ENCODE measurements around the gene INSC.

Gene INSC

GRCh38 chr11:15185021-15185420, 70.3 kb downstream of the INSC start:
- DNase-seq (ENCODE audit: low read depth in 2 of 2) = no peak

DNA sequence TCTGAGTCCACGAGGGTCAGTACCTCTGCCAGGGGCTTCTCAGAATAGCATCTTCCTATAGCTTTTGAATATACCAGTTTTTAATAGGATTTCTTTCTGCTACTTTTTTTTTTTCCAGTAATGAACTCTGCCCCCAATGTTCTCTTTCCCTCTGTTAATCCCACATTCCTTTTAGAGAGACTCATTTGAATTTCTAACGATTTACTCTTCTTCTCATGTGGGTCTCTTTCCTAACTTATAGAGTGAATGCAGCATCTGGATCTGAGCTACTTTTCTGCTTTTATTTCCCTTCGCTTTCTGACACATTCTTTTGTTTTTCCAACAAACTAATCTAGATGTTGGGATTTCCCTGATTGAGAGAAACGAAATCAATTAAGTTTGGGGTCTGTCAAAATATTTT, 71.4 kb downstream of the INSC start:
- no peak for DNase-seq (ENCODE audit: low read depth in 2 of 2)

GRCh38 chr11:15189189-15189588, 74.5 kb downstream of the INSC start:
- DNase-seq (ENCODE audit: low read depth in 2 of 2) = no peak

- no peak for DNase-seq (ENCODE audit: low read depth in 2 of 2)
These were observed 75.1 kb downstream of the INSC start for GRCh38 chr11:15189641-15190365.

DNA sequence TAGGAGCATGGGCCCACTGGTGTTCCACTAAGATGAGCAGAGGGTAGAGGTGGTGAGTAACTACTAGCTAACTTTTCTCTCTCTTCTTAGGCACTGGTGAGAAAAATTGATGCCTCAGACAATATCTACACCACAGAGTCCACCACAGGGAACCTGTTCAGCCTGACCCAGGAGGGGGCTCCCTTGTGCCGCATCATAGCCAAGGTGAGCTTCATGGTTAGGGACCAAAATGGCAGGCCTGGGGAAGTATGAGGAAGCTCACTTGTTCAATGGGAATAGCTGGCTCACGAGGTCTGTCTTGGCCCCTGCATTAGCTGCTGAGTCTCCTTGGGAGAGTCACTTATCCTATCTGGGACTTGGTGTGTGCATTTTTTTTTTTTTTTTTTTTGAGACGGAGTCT, 75.9 kb downstream of the INSC start:
- DNase-seq (ENCODE audit: low read depth in 2 of 2) = no peak

DNA sequence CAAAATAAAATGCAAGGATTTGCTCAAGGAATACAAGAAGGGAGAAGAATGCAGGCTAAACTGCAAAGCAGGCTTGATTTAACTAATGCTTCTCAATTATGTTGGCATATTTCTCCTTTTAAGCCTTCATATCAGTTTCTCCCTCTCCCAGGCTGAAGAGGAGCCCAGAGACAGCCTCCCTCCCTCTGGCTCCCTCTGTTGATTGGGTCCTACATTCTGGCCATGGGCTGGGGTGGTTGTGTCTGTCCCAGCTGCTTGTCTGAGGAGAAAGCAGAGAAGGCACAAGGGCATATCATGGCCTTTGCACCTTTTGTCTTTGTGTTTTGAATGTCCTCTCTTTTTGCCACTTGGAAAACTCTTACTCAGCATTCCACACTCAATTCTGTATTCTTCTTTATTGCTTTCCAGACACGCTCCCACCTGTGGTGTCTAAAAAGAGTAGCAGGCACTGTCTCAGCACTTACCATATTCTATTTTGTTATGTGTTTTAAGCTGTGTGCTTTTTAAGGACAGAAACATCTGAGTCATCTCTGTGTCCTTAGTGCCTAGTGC, 77.4 kb downstream of the INSC start:
- no peak for DNase-seq (ENCODE audit: low read depth in 2 of 2)

- DNase-seq (ENCODE audit: low read depth in 2 of 2) = no peak
These were observed 80.1 kb downstream of the INSC start for GRCh38 chr11:15194671-15195415.

GRCh38 chr11:15195454-15196200, 80.9 kb downstream of the INSC start:
- DNase-seq (ENCODE audit: low read depth in 2 of 2) = no peak

- DNase-seq (ENCODE audit: low read depth in 2 of 2) = no peak
These were observed 82.0 kb downstream of the INSC start for GRCh38 chr11:15196704-15197103.

GRCh38 chr11:15197696-15198095, 83.0 kb downstream of the INSC start:
- DNase-seq (ENCODE audit: low read depth in 2 of 2) = no peak

DNA sequence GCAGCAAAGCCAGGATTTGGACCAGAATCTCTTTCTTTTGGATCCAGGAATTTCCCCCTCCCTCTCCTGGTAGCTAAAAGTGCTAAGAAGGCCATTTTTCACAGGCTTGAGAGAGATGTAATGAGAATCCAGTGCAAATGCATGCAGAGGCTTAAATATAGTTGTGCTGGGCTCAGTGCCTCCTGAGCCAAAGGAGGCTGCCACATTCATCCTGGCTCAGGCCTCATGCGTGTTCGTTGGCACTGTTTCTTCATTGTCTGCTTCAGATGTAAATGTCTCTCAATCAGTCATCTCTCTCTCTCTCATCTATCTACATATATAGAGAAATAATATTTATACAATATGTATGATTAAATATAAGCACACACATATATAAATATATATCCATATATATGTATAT, 83.6 kb downstream of the INSC start:
- no peak for DNase-seq (ENCODE audit: low read depth in 2 of 2)

DNA sequence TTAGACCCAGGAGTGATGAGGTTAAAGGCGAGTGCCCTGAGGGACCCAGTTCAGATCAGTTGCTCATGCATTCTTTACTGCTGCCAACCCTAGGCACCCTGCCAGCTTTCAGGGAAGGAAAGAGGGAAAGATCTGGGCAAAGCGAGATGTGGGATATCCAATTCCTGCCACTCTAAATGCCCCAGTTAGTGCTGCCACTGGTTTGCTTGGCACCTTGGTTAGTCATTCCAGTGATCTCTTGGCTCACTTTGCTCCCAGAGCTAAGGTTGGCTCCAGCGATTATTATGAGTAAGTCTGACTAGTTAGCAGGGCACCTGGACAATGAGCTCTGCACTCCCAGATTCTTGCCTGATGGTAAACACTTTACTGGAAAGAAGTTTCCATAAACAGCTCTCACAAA, 85.0 kb downstream of the INSC start:
- DNase-seq (ENCODE audit: low read depth in 2 of 2) = no peak

GRCh38 chr11:15200696-15201095, 86.0 kb downstream of the INSC start:
- DNase-seq (ENCODE audit: low read depth in 2 of 2) = no peak

DNA sequence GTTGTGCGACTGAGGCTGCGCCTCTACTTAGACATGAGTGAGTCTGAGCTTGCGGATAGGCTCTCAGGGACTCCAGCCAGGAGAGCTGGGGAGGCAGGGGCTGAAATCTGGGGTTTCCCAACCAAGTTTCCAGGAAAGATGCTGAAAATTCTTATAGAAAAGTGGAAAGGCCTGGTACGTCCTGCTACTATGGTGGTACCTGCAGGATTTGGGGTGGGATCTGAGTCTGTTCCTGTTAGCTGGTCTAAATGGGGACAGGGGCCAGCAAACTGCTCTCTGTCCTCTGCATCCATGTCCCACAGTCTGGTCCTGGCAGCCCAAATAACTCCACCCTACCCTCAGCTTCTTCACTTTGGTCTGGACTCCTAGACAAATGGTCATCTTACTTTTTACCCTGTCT, 86.9 kb downstream of the INSC start:
- no peak for DNase-seq (ENCODE audit: low read depth in 2 of 2)

- no peak for DNase-seq (ENCODE audit: low read depth in 2 of 2)
These were observed 87.9 kb downstream of the INSC start for GRCh38 chr11:15202626-15203025.

DNA sequence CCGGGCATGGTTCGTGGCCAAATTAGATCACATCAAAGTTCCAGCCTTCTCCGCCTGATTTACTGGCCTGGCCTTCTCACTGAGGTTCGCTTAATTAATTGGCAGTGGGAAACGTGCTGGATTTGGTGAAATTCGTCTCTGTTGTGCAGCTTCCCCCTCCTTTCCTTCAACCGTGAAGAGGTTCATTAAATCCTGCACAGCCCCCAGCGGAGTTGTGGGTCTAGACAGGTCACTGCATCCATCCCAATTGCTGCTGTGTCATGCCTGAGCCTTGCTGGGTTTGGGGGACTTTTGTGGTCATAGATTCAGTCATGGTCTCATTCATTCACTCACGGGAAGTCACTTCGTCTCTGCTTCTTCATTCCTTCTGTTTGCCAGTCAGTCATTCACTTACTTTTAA, 90.0 kb downstream of the INSC start:
- DNase-seq (ENCODE audit: low read depth in 2 of 2) = no peak

DNA sequence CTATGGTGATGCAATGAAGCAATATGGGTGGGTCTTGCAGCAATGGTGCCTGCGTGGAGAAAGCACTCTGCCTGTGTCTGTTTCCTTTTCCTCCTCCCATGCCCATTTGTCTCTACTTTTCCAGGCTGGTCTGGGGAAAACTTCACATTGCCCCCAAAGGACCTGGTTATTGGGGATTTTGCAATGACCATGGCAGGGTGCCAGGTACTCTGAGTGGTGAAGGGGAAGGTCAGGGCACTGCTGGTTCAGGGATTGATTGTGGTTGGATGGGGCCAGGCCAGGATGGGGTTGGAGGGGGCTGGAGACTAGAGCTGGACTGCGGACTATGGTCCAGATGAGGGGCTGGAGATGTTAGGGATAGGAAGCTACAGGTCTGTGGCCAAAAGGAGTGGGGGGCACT, 92.1 kb downstream of the INSC start:
- no peak for DNase-seq (ENCODE audit: low read depth in 2 of 2)

- peak; percentile 62 to 68 for DNase-seq (ENCODE audit: low read depth in 2 of 2)
These were observed 93.9 kb downstream of the INSC start for GRCh38 chr11:15208378-15209222.

DNA sequence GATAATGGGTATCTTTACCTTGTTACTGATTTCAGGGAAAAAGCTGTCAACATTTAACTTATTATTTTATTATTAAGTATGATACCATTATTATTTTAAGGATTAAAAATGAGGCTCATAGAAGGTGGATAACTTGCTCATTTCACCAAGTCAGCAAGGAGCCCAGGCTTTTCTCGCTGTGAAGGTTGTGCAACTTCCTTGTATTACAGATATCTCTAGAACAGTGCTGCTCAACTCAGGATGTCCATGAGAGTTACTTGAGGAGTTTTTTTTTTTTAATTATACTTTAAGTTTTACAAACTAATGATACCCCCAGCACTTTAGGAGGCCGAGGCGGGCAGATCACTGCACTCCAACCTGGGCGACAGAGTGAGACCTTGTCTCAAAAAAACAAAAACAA, 98.2 kb downstream of the INSC start:
- DNase-seq (ENCODE audit: low read depth in 2 of 2) = no peak

DNA sequence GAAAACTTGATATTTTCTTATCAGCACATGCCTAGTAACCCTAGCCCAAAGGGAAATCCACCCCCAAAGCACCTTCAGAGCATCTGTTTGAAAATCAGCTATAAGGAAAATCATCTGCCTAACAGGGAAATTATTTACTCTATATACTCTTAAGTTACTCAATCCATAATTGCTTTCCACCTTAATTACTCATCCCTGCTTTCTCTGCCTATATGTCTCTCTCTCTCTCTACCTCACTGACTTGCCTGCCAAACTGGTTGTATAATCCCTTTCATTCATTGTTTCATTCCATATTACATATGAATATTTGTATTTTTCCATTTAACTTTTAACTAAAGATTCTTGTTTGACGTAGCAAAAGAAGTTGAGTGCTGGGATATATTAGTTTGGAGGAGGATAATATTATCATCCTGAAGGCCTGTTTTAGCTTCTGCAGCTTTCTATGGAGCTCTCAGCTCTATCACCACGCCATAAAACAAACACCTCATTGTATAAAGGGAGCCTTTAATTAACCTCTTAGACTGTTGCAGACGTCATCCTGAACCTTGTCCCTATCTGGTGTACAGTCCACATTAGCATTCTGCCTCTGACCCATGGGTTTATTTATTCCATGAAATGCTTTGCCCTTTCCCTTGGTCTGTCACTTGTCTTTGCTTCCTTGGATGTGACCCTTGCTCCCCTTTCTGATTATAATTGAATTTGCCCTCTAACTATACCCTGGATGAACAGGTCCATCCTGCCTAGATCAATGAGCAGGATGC, 98.9 kb downstream of the INSC start:
- DNase-seq (ENCODE audit: low read depth in 2 of 2) = no peak

DNA sequence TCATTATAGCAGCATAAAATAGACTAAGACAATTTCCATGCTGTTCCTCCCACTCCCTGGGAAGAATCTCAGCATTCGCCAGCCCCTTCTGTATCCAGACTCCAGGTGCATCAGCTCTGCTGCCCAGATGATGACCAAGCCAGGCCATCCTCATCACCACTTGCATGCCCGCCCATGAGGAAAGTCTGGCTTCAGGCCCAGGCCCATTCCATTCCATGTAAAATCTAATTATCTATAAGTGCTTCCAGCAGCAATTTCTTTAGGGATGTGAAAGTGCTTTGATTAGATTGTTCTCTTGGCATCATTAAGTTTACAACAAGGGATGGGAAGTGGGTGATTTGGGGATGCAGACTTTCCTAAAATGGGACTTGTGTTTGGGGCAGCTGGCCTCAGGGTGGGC, 100.3 kb downstream of the INSC start:
- DNase-seq (ENCODE audit: low read depth in 2 of 2) = no peak

All from activated CD4-positive, alpha-beta T cell treated with anti-CD3 and anti-CD28 coated beads for 24 hours (primary cell).